HG02884 (cell line): Measurements from ENCODE around the gene CHMP6.
"Not testable (repeated sequence)": the region's sequence is repeated elsewhere in the genome, so short reads cannot be mapped to it uniquely, and the experiment has no call there.

ENCODE experiments used
- ATAC-seq: cut with Tn5 transposase; IDR thresholded peaks from one replicate; pipeline ENCODE4 v1.9.1; 2021; ENCODE audit warnings: mild to moderate bottlenecking, moderate library complexity; ENCODE audit not compliant: unreplicated experiment

Gene CHMP6

GRCh38 chr17:81011951-81012350 lies 20.3 kb downstream of the CHMP6 start:
- no peak for ATAC-seq

- no peak for ATAC-seq
These were observed 21.2 kb downstream of the CHMP6 start for GRCh38 chr17:81012574-81013447.

- ATAC-seq: no peak
These were observed 22.0 kb downstream of the CHMP6 start for GRCh38 chr17:81013642-81014041.

- no peak for ATAC-seq
These were observed 23.5 kb downstream of the CHMP6 start for GRCh38 chr17:81015136-81015535.

- no peak for ATAC-seq
These were observed 24.9 kb downstream of the CHMP6 start for GRCh38 chr17:81016575-81016974.

- not testable (repeated sequence) for ATAC-seq
These were observed 25.7 kb downstream of the CHMP6 start for GRCh38 chr17:81017330-81017729.

DNA sequence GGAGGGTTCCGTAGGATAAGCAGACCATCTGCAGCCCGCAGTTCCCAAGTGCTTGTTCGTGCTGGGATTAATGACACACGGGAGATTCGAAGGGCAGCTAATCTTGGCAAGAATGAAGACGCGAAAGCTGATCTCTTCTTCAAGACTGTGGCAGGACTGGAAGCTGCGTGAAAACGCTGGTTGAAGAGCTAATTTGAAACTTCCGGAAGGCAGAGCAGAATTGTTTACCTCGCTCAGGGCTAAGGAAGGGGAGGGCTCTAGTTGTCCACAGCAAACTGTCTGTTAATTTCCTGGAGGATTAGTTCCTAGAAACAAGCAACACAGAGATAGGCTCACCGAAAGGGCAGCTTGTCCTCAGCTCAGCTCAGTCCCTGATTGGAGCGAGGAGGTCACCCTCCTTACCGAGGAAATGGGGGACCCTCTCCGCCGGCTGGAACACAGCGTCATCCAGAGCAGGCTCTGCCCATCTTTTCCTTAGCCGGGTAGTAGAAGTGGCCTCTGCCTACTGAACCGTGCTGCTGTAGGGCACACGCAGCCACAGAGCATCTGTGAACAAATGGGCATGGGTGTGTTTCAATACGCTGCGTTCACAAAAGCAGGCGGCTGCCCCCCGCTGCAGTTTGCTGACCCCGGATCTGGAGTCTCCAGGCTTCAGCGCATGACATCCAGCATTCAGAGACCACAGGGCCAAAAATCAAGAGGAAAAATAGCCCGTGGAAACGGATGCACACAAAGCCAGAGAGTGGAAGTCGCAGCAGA lies 26.6 kb downstream of the CHMP6 start:
- no peak for ATAC-seq

DNA sequence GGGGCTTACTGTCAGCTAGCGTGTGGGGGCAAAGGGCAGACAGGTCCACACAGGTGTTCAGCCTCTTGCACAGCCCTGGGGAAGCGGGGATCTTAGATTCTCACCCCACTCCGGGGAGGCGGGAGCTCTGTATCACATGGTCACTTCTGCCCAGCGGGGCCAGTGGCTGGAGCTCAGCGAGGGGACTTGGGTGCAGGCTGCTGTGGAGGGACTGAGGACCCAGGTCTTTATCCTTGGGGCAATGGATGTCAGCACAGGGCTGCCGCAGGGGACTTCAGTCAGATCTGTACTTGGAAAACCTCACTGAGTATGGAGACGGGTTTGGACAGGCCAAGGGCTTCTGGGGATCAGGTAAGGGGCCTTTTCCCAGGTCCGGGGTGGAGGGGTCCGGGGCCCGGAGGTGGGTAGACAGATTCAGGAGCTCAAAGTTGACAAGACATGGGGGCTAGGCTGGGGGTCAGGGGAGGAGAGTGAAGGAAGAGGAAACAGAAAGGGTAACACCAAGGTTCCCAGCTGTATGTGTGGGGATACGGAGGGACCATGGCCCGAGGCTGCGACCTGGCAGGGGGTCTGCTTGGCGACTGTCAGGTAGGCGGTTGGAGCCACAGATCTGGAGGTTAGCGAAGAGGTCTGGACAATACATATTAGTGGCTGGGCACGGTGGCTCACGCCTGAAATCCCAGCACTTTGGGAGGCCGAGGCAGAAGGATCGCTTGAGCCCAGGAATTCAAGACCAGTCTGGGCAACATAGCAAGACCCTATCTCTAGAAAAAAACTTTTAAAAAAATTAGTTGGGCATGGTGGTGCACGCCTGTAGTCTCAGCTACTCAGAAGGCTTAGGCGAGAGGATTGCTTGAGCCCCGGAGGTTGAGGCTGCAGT lies 28.2 kb downstream of the CHMP6 start:
- ATAC-seq: no peak

DNA sequence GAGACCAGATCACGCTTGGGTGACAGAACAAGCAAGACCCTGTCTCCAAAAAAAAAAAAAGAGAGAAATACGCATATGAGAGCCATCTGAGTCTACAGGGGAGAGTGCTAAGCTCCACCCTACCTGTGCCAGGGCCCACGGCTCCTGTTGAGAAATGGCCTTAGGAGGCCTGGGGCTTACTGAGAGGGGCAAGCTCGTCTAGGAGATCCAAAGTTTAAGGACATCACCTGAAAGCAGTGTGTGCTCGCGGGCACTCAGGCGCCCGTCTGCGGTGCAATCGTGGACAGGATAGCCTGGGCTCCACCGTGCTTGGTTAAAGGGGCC lies 28.8 kb downstream of the CHMP6 start:
- ATAC-seq: no peak

DNA sequence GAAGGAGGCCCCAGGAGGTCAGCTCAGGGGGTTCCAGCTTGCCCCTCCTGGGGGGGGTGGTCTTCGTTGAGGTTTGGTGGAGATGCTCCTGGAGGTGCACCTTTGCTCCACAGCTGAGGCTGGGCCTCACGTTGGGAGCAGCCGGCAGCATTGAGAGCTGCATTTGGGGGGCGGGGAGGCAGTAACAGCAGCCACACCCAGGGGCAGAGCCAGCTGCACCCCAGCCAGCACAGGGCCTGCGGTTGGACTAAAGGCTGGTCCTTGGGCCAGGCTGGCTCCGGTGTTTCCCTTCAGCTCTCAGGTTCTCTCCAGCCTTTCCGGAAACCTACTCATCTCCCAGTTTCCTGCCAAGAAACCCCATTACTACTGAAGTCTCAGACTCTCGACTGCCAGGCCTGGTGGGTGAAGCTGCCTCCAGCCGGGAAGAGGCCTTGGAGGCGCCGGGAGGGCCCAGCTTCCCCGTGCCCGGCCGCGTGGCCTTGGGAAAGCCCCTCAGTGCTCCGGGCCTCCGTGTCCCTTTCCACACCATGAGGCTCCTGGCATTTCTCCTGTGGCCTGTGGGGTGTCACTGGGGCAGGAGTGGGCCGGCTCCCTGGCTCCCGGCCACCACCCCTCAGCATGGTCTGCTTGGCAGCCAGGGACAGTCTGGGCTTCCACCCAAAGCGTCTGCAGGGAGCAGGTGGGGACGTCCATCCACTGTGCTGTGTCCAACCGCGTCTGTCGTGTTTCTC lies 29.3 kb downstream of the CHMP6 start:
- no peak for ATAC-seq

GRCh38 chr17:81021531-81022343 lies 30.1 kb downstream of the CHMP6 start:
- ATAC-seq: no peak

DNA sequence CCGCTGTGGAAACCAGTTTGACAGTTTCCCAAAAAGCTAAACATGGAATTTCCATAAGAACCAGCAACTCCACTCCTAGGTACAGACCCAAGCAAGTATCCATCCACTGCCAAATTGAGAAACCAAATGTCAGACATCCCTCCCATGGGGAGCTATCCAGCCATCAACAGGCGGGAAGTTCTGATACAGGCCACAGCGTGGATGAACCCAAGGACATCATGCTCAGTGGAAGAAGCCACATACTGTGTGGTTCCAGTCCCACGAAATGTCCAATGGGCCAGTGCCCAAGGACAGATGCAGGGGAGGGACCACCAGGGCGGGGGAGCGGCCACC lies 30.7 kb downstream of the CHMP6 start:
- ATAC-seq: no peak

DNA sequence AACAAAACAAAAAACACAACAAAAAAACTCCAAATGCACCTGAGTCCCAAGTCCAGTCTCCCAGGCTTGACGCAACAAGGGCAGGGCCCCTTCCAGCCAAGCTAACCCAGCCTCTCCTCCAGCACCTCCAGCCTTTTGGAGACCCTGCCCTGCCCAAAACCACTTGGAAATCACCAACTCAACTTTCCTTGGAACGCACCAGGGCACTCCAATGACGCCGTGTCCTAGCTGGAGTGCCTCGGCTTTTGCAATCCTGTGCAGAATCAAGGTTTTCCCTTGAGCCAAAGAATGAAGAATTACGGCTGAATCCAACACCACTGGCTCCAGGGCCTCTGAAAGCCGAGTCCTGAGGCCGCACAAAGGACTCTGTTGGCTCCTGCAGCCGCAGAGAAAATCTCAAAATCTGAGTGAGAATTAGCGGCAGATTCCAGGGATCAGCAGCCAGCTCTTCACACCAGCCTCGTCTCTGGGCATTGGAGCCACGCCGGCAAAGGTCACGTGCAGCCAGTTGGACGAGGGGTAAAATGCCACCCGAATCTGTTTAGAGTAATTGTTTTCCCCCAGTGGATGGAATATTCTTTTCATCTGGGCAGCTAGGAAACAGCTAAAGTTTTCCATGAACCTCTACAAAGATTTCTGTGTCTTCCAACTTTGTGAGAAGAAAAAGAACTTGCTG lies 33.6 kb downstream of the CHMP6 start:
- no peak for ATAC-seq

DNA sequence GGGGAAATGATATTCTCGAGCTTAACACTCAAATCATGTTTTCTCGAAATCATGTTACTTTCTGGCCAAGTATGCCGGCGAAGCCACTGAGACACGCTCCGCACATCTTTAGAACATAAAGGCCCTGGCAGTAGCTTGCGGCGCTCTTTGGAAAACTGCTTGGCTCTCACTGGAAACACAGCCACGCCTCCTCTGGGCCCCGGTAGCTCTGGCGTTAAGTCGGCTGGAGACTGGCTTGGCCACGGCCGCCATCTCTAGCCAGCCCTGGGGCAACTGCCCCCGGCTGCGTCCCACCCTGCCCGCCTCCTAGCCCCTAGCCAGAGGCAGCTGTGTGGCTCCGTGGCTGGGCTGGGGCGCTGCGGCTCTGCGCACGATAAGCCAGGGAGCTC lies 34.1 kb downstream of the CHMP6 start:
- ATAC-seq: no peak

GRCh38 chr17:81026266-81027036 lies 34.8 kb downstream of the CHMP6 start:
- ATAC-seq: no peak

- no peak for ATAC-seq
These were observed 35.4 kb downstream of the CHMP6 start for GRCh38 chr17:81027038-81027437.

GRCh38 chr17:81027591-81028505 lies 36.2 kb downstream of the CHMP6 start:
- ATAC-seq: no peak

GRCh38 chr17:81028506-81028858 lies 36.8 kb downstream of the CHMP6 start:
- no peak for ATAC-seq
